SK-N-SH (cell line): ENCODE measurements around the gene PARD3B. TPM values are rescaled to one million over a fixed set of nuclear protein-coding genes. Genes with fewer than 3 reads are reported as not detected.

Source experiments
- CTCF ChIA-PET: fragments of 300-600, 350-600 bp; formaldehyde crosslinking; extraction: SDS; loops from one replicate; lab custom pipeline; 2021; lab: Yijun Ruan, JAX
- POLR2A ChIA-PET: fragments of 350-600 bp; sonication (Branson Sonifier 250); formaldehyde crosslinking; extraction: SDS; loops from one replicate; lab custom pipeline; 2020; ENCODE audit warnings: antibody characterized with exemption, inconsistent platforms; lab: Yijun Ruan, JAX
- DNase-seq: peaks from one replicate; pipeline ENCODE4 v3.0.0; 2012
- H2AFZ ChIP-seq: fragments of 200-600 bp; sonication (generic); 2 replicates; pipeline ENCODE4 v1.8.1; 2016; ENCODE audit warnings: antibody characterized with exemption, mild to moderate bottlenecking, low read depth
- H3F3A ChIP-seq: fragments of 200-600 bp; sonication (generic); replicated peaks from 2 replicates; pipeline ENCODE3; 2016; ENCODE audit warnings: antibody characterized with exemption, mild to moderate bottlenecking; ENCODE audit not compliant: insufficient read depth
- H3K27ac ChIP-seq, 2 experiments: fragments of 200-500 bp in 1 of 2; fragments of 200-600 bp in 1 of 2; sonication (Bioruptor generic) in 1 of 2; sonication (generic), shearing (Covaris generic) in 1 of 2; 2 replicates each; pipeline versions ENCODE4 v1.5.1 to v1.6.1; 2014 to 2016; ENCODE audit warnings: low read depth in 2 of 2, inconsistent platforms in 1 of 2, low read length in 1 of 2, mild to moderate bottlenecking in 1 of 2, mixed read lengths in 1 of 2
- H3K27me3 ChIP-seq: fragments of 200-600 bp; sonication (generic), shearing (Covaris generic); 2 replicates; pipeline ENCODE4 v1.6.1; 2016; ENCODE audit warnings: mixed run types; ENCODE audit not compliant: insufficient read depth
- H3K36me3 ChIP-seq, 2 experiments: fragments of 200-500 bp in 1 of 2; fragments of 200-600 bp in 1 of 2; sonication (Bioruptor generic) in 1 of 2; sonication (generic) in 1 of 2; replicated peaks in 1 of 2; 2 replicates each; pipeline versions ENCODE3 to v1.5.1; 2014 to 2016; ENCODE audit warnings: low read length in 1 of 2, mild to moderate bottlenecking in 1 of 2; ENCODE audit not compliant: insufficient read depth in 2 of 2, control insufficient read depth in 1 of 2
- H3K4me1 ChIP-seq, 2 experiments: fragments of 200-500 bp in 1 of 2; fragments of 200-600 bp in 1 of 2; sonication (Bioruptor generic) in 1 of 2; sonication (generic), shearing (Covaris generic) in 1 of 2; 2 replicates each; pipeline versions ENCODE4 v1.5.1 to v1.6.1; 2014 to 2016; ENCODE audit warnings: low read depth in 1 of 2, low read length in 1 of 2, mixed run types in 1 of 2; ENCODE audit not compliant: insufficient read depth in 2 of 2, control insufficient read depth in 1 of 2
- H3K4me2 ChIP-seq: fragments of 200-600 bp; sonication (generic), shearing (Covaris generic); 2 replicates; pipeline ENCODE4 v1.6.1; 2017; ENCODE audit warnings: mixed run types
- H3K4me3 ChIP-seq, 2 experiments: fragments of 200-500 bp in 1 of 2; fragments of 200-600 bp in 1 of 2; sonication (Bioruptor generic) in 1 of 2; sonication (generic), shearing (Covaris generic) in 1 of 2; 2 replicates each; pipeline versions ENCODE4 v1.5.1 to v1.8.1; 2014 to 2016; ENCODE audit warnings: low read depth in 2 of 2, inconsistent platforms in 1 of 2, low read length in 1 of 2, mild to moderate bottlenecking in 1 of 2, mixed read lengths in 1 of 2, moderate library complexity in 1 of 2
- H3K79me2 ChIP-seq: fragments of 200-600 bp; sonication (generic); 2 replicates; pipeline ENCODE4 v1.8.1; 2017; ENCODE audit warnings: mild to moderate bottlenecking; ENCODE audit not compliant: insufficient read depth
- H3K9ac ChIP-seq: fragments of 200-600 bp; sonication (generic); 2 replicates; pipeline ENCODE4 v1.6.1; 2017; ENCODE audit warnings: mixed run types
- H3K9me2 ChIP-seq: fragments of 200-600 bp; sonication (generic); 2 replicates; pipeline ENCODE4 v1.6.1; 2017; ENCODE audit warnings: mixed run types
- H3K9me3 ChIP-seq: fragments of 200-600 bp; sonication (generic); 2 replicates; pipeline ENCODE4 v1.6.1; 2017; ENCODE audit warnings: mixed run types, mild to moderate bottlenecking, moderate library complexity
- H4K20me1 ChIP-seq: fragments of 200-600 bp; sonication (generic); 2 replicates; pipeline ENCODE4 v1.6.1; 2017; ENCODE audit warnings: mild to moderate bottlenecking, mixed run types; ENCODE audit not compliant: insufficient read depth
- CHD2 ChIP-seq: fragments of 150-350 bp; IDR thresholded peaks from 2 replicates; pipeline ENCODE4 v1.6.1; 2018; ENCODE audit warnings: low read length; ENCODE audit not compliant: partially characterized antibody
- FOSL2 ChIP-seq: IDR thresholded peaks from 2 replicates; pipeline ENCODE4 v1.4.0; 2012; ENCODE audit warnings: low read depth, mild to moderate bottlenecking, moderate library complexity, borderline replicate concordance
- FOXJ3 ChIP-seq: sonication (generic); formaldehyde crosslinking; IDR thresholded peaks from 2 replicates; pipeline ENCODE4 v1.5.1; 2020; ENCODE audit warnings: mild to moderate bottlenecking, missing genetic modification reagents
- GATA2 ChIP-seq: sonication (generic); formaldehyde crosslinking; IDR thresholded peaks from 2 replicates; pipeline ENCODE4 v1.5.0; 2020; ENCODE audit warnings: mild to moderate bottlenecking, missing genetic modification reagents
- JUND ChIP-seq: IDR thresholded peaks from 2 replicates; pipeline ENCODE4 v1.4.0; 2012
- NFIC ChIP-seq: IDR thresholded peaks from 2 replicates; pipeline ENCODE4 v1.4.0; 2012; ENCODE audit warnings: borderline replicate concordance
- RXRA ChIP-seq: IDR thresholded peaks from 2 replicates; pipeline ENCODE4 v1.4.0; 2012; ENCODE audit warnings: low read depth, mild to moderate bottlenecking, borderline replicate concordance
- TEAD4 ChIP-seq: IDR thresholded peaks from 2 replicates; pipeline ENCODE4 v1.4.0; 2012; ENCODE audit warnings: mild to moderate bottlenecking, borderline replicate concordance; ENCODE audit not compliant: insufficient read depth
- WGBS: methylation state at CpG from one replicate; pipeline ENCODE4 v1.1.6; 2017; ENCODE audit warnings: low lambda C conversion rate; 5-methylcytosine and 5-hydroxymethylcytosine counted together
- polyA plus RNA-seq, 3 experiments: library from polyadenylated mRNA; depleted of rRNA; stranded (reverse); fragments of >200 nt; gene quantifications; 2 replicates each; pipeline ENCODE4 v1.2.3, GENCODE V29; 2012
- TF ChIP-seq, protein P1 (sequence below): fragments of 150-350 bp; IDR thresholded peaks from 2 replicates; pipeline ENCODE4 v1.6.1; 2017; ENCODE audit warnings: antibody characterized with exemption, low read length, low read depth, borderline replicate concordance
- TF ChIP-seq, protein P2 (sequence below): IDR thresholded peaks from 2 replicates; pipeline ENCODE4 v1.4.0; 2012; ENCODE audit warnings: low read depth, borderline replicate concordance
- TF ChIP-seq, protein P3 (sequence below): IDR thresholded peaks from 2 replicates; pipeline ENCODE4 v1.6.1; 2012; ENCODE audit warnings: mild to moderate bottlenecking, low read depth, low read length, moderate library complexity

PARD3B gene
- polyA plus RNA-seq, 1 of the 3 experiments (the other 2 are of a cell fraction) = 0.87 TPM

DNA sequence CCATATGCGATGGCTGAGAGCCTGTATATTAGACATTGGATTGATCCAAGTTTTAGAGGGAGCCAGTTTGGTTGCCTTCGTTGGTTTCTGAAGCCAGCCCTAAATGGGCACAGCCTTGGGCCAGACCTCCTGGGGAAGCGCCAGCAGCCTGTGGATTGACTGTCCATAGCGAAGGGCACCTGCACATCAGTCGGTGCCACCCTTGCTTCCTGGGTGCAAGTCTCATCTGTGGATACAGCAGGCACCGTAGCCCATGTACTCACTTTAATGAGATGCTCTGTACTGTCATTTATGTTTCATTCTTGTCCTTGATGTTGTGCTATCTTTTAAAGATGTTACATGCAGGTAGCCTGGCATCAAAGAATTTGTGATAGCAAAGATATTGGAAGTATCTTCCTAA is 600.6 kb downstream of the PARD3B start:
- H3K36me3 ChIP-seq = no peaks in the 10 kb centered on the region
- H3K4me1 ChIP-seq = peaks cover 0 to 4% of the 10 kb centered on the region in 2 experiments; a peak in 1 of 4 replicates
- H3K9ac ChIP-seq = no peak overlapping the region
- no peak overlapping the region for H2AFZ ChIP-seq
- no peaks in the 10 kb centered on the region for H3K9me2 ChIP-seq
- no peak overlapping the region for H3K4me2 ChIP-seq
- no peaks in the 10 kb centered on the region for H3F3A ChIP-seq
- no peaks in the 10 kb centered on the region for H3K79me2 ChIP-seq
- no peaks in the 10 kb centered on the region for H3K27me3 ChIP-seq
- no peak for DNase-seq
- H3K27ac ChIP-seq = no peak overlapping the region
- CTCF ChIA-PET = no interaction called here
- no peak overlapping the region for H3K4me3 ChIP-seq
- H3K9me3 ChIP-seq = no peaks in the 10 kb centered on the region
- H4K20me1 ChIP-seq = no peaks in the 10 kb centered on the region
- POLR2A ChIA-PET = no interaction called here
- TF ChIP-seq, protein P1, sequence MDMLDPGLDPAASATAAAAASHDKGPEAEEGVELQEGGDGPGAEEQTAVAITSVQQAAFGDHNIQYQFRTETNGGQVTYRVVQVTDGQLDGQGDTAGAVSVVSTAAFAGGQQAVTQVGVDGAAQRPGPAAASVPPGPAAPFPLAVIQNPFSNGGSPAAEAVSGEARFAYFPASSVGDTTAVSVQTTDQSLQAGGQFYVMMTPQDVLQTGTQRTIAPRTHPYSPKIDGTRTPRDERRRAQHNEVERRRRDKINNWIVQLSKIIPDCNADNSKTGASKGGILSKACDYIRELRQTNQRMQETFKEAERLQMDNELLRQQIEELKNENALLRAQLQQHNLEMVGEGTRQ = no peak
- TF ChIP-seq FOSL2 (no peak), RXRA (no peak), FOXJ3 (CRISPR knock-in tag) (no peak), JUND (no peak)
- 89% methylated on average over 4 of the region's 6 CpGs for WGBS

DNA sequence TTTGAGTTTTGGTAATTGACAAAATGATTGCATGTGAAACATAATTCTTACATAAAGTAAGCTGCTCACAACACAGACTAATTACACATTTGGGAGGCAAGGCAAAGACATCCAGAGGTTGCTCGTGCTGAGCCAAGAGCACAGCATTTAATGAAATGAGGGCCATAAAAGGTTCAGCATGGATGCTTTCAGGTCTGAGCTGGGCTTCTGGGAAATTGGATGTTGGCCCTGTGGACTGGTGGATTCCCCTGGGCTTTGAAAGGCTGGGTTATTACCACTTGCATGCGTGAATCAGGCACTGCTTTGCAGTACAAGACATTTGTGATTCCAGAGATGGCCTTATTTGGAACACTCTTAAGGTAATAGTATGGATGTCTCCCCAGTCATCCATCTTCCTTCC is 603.5 kb downstream of the PARD3B start:
- TF ChIP-seq TEAD4 (no peak), FOSL2 (no peak), CHD2 (no peak), GATA2 (no peak), NFIC (no peak), JUND (no peak)
- TF ChIP-seq, protein P2, sequence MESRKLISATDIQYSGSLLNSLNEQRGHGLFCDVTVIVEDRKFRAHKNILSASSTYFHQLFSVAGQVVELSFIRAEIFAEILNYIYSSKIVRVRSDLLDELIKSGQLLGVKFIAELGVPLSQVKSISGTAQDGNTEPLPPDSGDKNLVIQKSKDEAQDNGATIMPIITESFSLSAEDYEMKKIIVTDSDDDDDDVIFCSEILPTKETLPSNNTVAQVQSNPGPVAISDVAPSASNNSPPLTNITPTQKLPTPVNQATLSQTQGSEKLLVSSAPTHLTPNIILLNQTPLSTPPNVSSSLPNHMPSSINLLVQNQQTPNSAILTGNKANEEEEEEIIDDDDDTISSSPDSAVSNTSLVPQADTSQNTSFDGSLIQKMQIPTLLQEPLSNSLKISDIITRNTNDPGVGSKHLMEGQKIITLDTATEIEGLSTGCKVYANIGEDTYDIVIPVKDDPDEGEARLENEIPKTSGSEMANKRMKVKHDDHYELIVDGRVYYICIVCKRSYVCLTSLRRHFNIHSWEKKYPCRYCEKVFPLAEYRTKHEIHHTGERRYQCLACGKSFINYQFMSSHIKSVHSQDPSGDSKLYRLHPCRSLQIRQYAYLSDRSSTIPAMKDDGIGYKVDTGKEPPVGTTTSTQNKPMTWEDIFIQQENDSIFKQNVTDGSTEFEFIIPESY = no peak
- TF ChIP-seq, protein P3, sequence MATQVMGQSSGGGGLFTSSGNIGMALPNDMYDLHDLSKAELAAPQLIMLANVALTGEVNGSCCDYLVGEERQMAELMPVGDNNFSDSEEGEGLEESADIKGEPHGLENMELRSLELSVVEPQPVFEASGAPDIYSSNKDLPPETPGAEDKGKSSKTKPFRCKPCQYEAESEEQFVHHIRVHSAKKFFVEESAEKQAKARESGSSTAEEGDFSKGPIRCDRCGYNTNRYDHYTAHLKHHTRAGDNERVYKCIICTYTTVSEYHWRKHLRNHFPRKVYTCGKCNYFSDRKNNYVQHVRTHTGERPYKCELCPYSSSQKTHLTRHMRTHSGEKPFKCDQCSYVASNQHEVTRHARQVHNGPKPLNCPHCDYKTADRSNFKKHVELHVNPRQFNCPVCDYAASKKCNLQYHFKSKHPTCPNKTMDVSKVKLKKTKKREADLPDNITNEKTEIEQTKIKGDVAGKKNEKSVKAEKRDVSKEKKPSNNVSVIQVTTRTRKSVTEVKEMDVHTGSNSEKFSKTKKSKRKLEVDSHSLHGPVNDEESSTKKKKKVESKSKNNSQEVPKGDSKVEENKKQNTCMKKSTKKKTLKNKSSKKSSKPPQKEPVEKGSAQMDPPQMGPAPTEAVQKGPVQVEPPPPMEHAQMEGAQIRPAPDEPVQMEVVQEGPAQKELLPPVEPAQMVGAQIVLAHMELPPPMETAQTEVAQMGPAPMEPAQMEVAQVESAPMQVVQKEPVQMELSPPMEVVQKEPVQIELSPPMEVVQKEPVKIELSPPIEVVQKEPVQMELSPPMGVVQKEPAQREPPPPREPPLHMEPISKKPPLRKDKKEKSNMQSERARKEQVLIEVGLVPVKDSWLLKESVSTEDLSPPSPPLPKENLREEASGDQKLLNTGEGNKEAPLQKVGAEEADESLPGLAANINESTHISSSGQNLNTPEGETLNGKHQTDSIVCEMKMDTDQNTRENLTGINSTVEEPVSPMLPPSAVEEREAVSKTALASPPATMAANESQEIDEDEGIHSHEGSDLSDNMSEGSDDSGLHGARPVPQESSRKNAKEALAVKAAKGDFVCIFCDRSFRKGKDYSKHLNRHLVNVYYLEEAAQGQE = no peak
- TF ChIP-seq, all 33 proteins: peak for 0
- H3K9me3 ChIP-seq = no peaks in the 10 kb centered on the region
- no peaks in the 10 kb centered on the region for H3K9me2 ChIP-seq
- no peak overlapping the region for H3K4me3 ChIP-seq
- H3K9ac ChIP-seq = no peak overlapping the region
- no peaks in the 10 kb centered on the region for H3F3A ChIP-seq
- ChIA-PET POLR2A (no interaction called here), CTCF (interaction anchor here (0.5 to 1.0 kb wide), 3 partner anchors 16 to 527 kb away, joined by 3 read pairs; no protein-coding TSS in a partner anchor)
- no peak overlapping the region for H2AFZ ChIP-seq
- peaks cover 0 to 4% of the 10 kb centered on the region in 2 experiments; a peak in 1 of 4 replicates for H3K4me1 ChIP-seq
- no peak overlapping the region for H3K4me2 ChIP-seq
- DNase-seq = no peak
- H4K20me1 ChIP-seq = no peaks in the 10 kb centered on the region
- no peaks in the 10 kb centered on the region for H3K36me3 ChIP-seq
- 71% methylated on average over 2 of the region's 2 CpGs for WGBS
- no peaks in the 10 kb centered on the region for H3K27me3 ChIP-seq
- H3K27ac ChIP-seq = no peak overlapping the region
- no peaks in the 10 kb centered on the region for H3K79me2 ChIP-seq
